ENCODE results near the gene MIB1. TPM values are rescaled to one million over a fixed set of nuclear protein-coding genes. Genes with fewer than 3 reads are reported as not detected.
A peak's percentile ranks its signal among the peaks of the same experiment; 100 is the strongest.

MIB1 gene
- total and polyA plus RNA-seq, 5 donors = 3.7 to 29.5 (median 23.2) TPM

DNA sequence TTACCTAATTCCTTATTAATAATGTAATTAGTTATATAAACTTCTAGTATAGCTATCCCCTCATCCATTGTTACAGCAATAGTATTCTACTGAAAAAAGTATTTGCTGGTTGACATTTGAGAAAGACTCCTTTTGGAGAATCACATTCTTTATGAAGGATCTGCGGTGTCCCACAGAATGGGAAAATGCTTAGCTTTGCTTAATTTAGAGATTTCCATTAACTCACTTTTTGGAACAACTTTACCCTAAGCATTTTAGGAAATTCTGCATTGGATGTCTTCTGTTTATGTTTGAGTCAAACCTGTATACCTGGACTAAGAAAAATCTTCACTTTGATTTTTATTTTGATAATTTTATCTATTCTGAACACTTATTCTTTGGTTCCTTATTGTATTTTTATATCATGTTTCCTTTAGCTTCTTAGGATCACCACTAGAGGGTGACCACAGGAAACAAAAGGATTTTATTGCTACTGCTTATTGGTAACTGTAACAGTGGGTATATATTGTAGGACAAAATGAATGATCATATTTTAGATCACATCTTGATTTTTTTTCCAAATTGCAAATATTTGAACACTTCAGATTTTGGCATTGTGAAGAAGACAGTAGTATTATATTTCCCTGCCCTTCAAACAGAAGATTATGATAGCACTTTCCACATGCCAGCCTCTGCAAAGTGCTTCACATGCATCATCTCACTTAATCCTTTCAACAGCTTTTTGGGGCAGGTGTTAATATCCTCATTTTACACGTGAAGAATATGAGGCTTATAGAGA, 79.6 kb downstream of the MIB1 start:
- Histone ChIP-seq H3K4me1 (ENCODE audit: control insufficient read depth, insufficient read depth, low read length) (no peaks in the 10 kb centered on the region), H3K4me3 (ENCODE audit: low read length) (no peak overlapping the region), H3K27ac (ENCODE audit: low read length) (no peak overlapping the region), H3K9me3 (ENCODE audit: control insufficient read depth, low read length) (no peaks in the 10 kb centered on the region), H3K27me3 (ENCODE audit: control insufficient read depth, insufficient read depth) (no peaks in the 10 kb centered on the region)
- 50% methylated on average over 2 of the region's 2 CpGs for WGBS
- intact Hi-C loops (cut with DNase I) = no loop called here
- DNase-seq = no peak
- ATAC-seq = no peak

DNA sequence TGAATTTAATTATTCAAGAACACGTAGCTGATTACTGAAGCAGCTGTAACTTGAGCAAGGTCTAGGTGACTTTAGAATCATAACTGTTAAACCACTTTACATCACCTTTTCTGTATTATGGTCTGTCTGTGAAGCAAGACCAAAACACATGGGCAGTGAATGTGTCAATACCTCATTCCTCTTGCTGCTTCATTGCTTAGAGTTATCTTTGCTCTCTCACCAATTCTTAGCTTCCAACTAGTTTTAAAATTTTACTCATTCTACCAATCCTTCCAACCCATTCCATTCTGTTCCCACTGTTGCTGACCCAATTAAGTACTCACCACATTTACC, 80.2 kb downstream of the MIB1 start:
- no peak for ATAC-seq
- H3K27me3 ChIP-seq (ENCODE audit: control insufficient read depth, insufficient read depth) = no peaks in the 10 kb centered on the region
- no peak for DNase-seq
- H3K4me3 ChIP-seq (ENCODE audit: low read length) = no peak overlapping the region
- no peak overlapping the region for H3K27ac ChIP-seq (ENCODE audit: low read length)
- H3K9me3 ChIP-seq (ENCODE audit: control insufficient read depth, low read length) = no peaks in the 10 kb centered on the region
- WGBS = 77% methylated on average over 1 of the region's 1 CpG
- intact Hi-C loops (cut with DNase I) = no loop called here
- no peaks in the 10 kb centered on the region for H3K4me1 ChIP-seq (ENCODE audit: control insufficient read depth, insufficient read depth, low read length)

DNA sequence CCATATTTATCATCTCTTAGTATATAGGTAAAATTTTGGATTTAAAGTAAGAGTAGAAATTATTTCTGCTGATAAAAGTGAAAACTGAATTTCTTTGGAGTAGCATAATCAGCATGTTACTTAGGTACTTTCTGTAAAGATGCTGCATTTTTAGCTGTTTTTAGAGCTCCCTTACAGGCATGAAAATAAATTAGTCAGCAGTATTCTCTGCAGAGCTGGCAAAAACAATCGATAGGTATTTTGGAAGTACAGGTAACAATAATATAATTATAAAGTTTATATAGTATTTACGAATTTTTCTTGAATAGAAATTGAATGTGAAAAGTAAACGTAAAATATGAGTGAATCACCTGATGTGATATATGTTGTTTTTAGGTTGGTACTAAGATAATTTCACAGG, 83.3 kb downstream of the MIB1 start:
- ATAC-seq = no peak
- no peak overlapping the region for H3K4me3 ChIP-seq (ENCODE audit: low read length)
- no peaks in the 10 kb centered on the region for H3K9me3 ChIP-seq (ENCODE audit: control insufficient read depth, low read length)
- intact Hi-C loops (cut with DNase I) = no loop called here
- H3K27ac ChIP-seq (ENCODE audit: low read length) = no peak overlapping the region
- no peaks in the 10 kb centered on the region for H3K27me3 ChIP-seq (ENCODE audit: control insufficient read depth, insufficient read depth)
- H3K4me1 ChIP-seq (ENCODE audit: control insufficient read depth, insufficient read depth, low read length) = no peaks in the 10 kb centered on the region
- DNase-seq = no peak
- WGBS = 84% methylated on average over 3 of the region's 3 CpGs

DNA sequence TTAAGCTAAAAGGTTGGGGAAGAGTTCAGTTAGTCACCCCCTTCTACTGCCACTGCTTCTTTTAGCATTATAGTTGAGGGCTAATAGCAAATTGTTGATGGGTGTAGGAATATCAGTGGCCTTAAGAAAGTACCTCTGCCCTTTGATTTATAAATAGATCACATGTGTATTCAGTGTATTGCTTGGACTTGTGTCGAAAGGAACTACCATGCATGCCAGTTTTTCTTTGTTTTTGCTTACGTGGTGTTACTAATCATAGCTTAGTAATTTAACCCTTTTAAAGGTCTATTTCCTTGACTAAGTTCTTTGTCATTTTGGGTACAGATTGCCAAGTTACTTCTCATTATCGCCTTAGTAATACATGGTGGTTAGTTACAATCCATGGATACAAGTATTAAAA, 85.6 kb downstream of the MIB1 start:
- intact Hi-C loops (cut with DNase I) = no loop called here
- Histone ChIP-seq H3K4me3 (ENCODE audit: low read length) (peak overlapping the region; percentile 50), H3K27ac (ENCODE audit: low read length) (no peak overlapping the region), H3K9me3 (ENCODE audit: control insufficient read depth, low read length) (no peaks in the 10 kb centered on the region), H3K4me1 (ENCODE audit: control insufficient read depth, insufficient read depth, low read length) (no peaks in the 10 kb centered on the region), H3K27me3 (ENCODE audit: control insufficient read depth, insufficient read depth) (no peaks in the 10 kb centered on the region)
- DNase-seq (no peak), ATAC-seq (peak; percentile 61 to 70)
- WGBS = 30% methylated on average over 3 of the region's 3 CpGs

DNA sequence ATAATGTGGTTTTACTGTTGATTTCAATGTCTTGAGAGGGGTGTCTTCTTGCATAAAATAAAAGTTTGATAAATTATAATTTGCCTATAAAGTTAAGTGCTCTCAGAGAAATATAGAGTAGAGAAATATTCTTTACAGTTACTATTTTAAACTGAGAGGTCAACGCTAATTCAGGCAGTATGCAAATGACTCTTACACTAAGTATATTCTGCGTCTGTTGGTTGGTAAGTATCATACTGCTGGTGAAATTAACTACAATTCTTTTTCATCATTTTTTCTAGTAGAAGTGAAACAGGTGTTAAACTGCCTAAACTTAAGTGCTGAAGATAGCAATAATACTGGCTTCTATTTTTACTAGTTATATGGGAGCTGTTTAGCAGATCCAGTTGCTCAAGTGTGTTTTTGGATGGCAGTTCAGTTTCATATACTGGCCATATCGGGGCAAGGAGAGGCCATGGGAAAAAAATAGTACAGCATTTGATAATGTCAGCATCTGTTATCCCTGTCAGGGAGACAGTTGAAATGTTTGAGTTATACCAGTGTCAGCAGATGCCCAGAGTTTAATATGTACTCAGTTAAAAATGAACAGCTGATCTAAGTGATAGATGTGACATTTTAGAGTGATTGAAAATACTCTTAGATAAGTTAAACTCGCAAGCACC, 86.2 kb downstream of the MIB1 start:
- Histone ChIP-seq H3K4me1 (ENCODE audit: control insufficient read depth, insufficient read depth, low read length) (no peaks in the 10 kb centered on the region), H3K27me3 (ENCODE audit: control insufficient read depth, insufficient read depth) (no peaks in the 10 kb centered on the region), H3K27ac (ENCODE audit: low read length) (no peak overlapping the region), H3K4me3 (ENCODE audit: low read length) (peak overlapping the region; percentile 30), H3K9me3 (ENCODE audit: control insufficient read depth, low read length) (no peaks in the 10 kb centered on the region)
- WGBS = 63% methylated on average over 4 of the region's 4 CpGs
- peak; percentile 69 to 76 for ATAC-seq
- intact Hi-C loops (cut with DNase I) = no loop called here
- no peak for DNase-seq

DNA sequence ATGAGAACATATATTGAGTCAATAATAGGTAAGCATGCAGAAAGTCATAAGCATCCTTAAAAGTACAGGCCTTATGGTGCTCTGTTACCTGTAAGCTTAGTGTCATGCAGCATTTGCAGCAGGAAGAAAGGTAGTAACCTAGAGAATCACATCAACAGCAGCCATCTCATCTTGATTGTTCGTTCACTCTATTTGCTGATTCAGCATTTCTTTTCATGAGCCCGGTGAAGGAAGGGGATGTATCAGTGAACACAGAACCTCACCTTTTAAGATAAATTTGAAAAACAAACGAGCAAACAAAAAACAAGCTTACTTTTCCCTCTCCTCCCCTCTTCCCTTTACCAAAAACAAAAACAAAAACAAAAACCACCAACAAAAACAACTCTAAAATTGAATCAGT, 89.9 kb downstream of the MIB1 start:
- Histone ChIP-seq H3K9me3 (ENCODE audit: control insufficient read depth, low read length) (no peaks in the 10 kb centered on the region), H3K4me3 (ENCODE audit: low read length) (peak overlapping the region; percentile 82), H3K27ac (ENCODE audit: low read length) (peak overlapping the region; percentile 5), H3K4me1 (ENCODE audit: control insufficient read depth, insufficient read depth, low read length) (no peaks in the 10 kb centered on the region), H3K27me3 (ENCODE audit: control insufficient read depth, insufficient read depth) (no peaks in the 10 kb centered on the region)
- intact Hi-C loops (cut with DNase I) = no loop called here
- no peak for ATAC-seq
- DNase-seq = no peak
- WGBS = 59% methylated on average over 3 of the region's 3 CpGs

DNA sequence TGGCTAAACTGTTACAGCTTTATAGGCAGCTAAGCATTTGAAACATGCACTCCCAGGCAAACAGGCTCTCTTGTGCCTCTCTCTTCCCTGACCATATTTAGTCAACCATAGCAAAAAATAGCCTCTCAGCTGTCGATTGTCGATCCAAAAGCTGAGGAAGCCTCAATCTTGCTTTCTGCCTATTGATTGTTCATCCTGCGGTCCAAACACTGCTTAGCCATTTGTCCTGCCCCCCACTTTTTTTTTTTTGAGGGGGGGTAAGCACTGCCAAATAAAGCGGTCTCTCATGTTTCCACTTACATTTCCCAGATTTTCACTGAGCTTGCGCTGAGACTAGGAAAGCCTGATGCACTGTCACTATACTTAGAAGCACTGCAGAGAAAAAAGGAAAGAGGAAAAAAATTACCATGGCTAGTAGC, 90.8 kb downstream of the MIB1 start:
- 48% methylated on average over 5 of the region's 5 CpGs for WGBS
- no peaks in the 10 kb centered on the region for H3K27me3 ChIP-seq (ENCODE audit: control insufficient read depth, insufficient read depth)
- H3K9me3 ChIP-seq (ENCODE audit: control insufficient read depth, low read length) = no peaks in the 10 kb centered on the region
- DNase-seq (no peak), ATAC-seq (peak; percentile 82 to 89)
- peak overlapping the region; percentile 77 for H3K27ac ChIP-seq (ENCODE audit: low read length)
- intact Hi-C loops (cut with DNase I) = no loop called here
- H3K4me3 ChIP-seq (ENCODE audit: low read length) = peak overlapping the region; percentile 82
- H3K4me1 ChIP-seq (ENCODE audit: control insufficient read depth, insufficient read depth, low read length) = no peaks in the 10 kb centered on the region

DNA sequence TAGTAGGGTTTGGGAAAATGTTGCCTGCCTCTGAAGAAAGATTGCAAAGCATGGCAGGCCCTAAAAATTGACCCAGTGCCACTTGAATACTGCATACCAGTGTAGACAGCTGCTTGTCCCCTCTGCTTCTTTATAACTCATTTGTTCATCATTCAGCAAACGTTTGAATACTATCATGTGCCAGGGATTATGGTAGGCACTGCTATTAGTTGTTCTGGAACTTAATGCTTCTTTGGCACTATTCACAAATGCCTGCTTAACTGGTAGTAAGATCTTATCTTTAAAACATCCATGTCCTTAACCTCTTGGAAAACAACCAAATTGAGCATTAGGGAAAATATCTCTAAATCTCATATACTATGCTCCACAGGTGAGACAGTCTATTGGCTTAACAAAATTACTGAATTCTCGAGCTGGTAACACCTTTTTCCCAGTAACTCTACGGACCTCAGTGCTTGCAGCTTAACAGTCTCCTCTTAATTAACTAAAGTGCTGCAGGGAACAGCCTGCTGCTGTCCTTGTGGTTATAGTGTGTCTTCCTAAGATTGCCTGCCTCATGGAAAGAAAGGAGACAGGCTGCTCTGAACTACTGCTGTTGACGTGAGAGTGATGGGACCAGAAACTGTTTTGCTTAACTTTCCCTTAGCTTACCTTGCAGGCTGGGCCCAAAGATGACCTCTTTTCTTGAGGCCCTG, 93.2 kb downstream of the MIB1 start:
- ATAC-seq = peak; percentile 44 to 52
- no peak for DNase-seq
- intact Hi-C loops (cut with DNase I) = no loop called here

DNA sequence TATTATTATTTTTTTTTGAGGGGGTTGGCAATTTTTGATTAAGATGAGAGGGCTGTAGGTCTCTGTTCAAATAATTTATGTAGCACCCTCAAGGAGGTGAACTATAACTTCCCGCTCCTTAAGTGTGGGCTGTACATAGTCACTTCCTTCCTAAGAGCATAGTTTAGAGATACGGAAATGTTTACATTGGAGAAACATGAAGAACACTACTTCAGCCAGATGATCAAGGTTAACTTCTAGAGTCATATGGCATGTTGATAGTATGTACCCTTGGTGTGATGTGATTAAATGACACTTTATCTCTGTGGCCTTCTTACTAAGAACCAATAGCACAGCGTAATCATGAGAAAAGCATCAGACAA, 93.7 kb downstream of the MIB1 start:
- Histone ChIP-seq H3K27ac (ENCODE audit: low read length) (no peak overlapping the region), H3K9me3 (ENCODE audit: control insufficient read depth, low read length) (no peaks in the 10 kb centered on the region), H3K4me3 (ENCODE audit: low read length) (no peak overlapping the region), H3K27me3 (ENCODE audit: control insufficient read depth, insufficient read depth) (no peaks in the 10 kb centered on the region), H3K4me1 (ENCODE audit: control insufficient read depth, insufficient read depth, low read length) (no peaks in the 10 kb centered on the region)
- intact Hi-C loops (cut with DNase I) = no loop called here
- DNase-seq (no peak), ATAC-seq (peak in 1 of 2 donors; percentile 20)
- 80% methylated on average over 3 of the region's 3 CpGs for WGBS

More for the DNA sequence above, 93.2 kb downstream of the MIB1 start:
- H3K4me1 ChIP-seq (ENCODE audit: control insufficient read depth, insufficient read depth, low read length) = no peaks in the 10 kb centered on the region
- WGBS = 60% methylated on average over 4 of the region's 4 CpGs
- H3K9me3 ChIP-seq (ENCODE audit: control insufficient read depth, low read length) = no peaks in the 10 kb centered on the region
- no peaks in the 10 kb centered on the region for H3K27me3 ChIP-seq (ENCODE audit: control insufficient read depth, insufficient read depth)
- H3K27ac ChIP-seq (ENCODE audit: low read length) = peak overlapping the region; percentile 14
- H3K4me3 ChIP-seq (ENCODE audit: low read length) = no peak overlapping the region

DNA sequence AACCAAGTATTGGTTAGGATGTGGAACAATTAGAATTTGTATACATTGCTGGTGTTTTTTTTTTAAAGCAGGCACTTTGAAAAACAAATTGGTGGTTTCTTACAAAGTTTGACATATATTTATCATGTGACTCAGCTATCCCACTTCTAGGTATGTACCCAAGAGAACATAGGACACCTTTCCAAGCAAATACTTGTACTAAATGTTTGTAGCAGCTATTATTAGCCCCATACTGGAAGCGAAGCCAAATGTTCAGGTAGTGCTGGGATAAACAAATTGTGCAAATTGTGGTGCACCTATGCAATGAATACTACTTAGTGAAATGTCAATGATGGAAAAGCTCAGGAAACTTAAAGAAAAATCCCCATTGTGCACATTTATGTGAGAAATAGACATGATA, 101.0 kb downstream of the MIB1 start:
- H3K4me3 ChIP-seq (ENCODE audit: low read length) = no peak overlapping the region
- WGBS = 89% methylated on average over 1 of the region's 1 CpG
- no peak for DNase-seq
- intact Hi-C loops (cut with DNase I) = no loop called here
- ATAC-seq = no peak
- H3K4me1 ChIP-seq (ENCODE audit: control insufficient read depth, insufficient read depth, low read length) = no peaks in the 10 kb centered on the region
- H3K27ac ChIP-seq (ENCODE audit: low read length) = no peak overlapping the region
- no peaks in the 10 kb centered on the region for H3K9me3 ChIP-seq (ENCODE audit: control insufficient read depth, low read length)
- H3K27me3 ChIP-seq (ENCODE audit: control insufficient read depth, insufficient read depth) = no peaks in the 10 kb centered on the region

DNA sequence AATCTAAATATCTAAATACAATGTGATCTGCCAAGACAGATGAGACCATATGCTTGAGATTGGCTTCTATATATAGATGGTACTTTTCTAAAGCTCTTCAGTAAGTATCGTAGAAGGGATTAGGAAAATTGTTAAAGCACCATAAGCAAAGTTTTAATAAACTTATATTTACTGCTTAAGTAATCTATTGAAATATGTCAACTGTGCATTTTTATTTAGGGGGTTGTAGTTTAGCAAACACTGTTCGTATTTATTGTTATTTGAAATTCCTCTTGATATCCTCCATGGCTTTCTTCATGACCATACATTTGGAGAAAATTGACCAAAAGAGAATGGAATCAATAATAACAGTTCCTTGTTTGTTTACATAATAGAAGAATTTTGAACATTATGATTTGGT, 102.7 kb downstream of the MIB1 start:
- DNase-seq (no peak), ATAC-seq (no peak)
- H3K4me1 ChIP-seq (ENCODE audit: control insufficient read depth, insufficient read depth, low read length) = no peaks in the 10 kb centered on the region
- H3K27ac ChIP-seq (ENCODE audit: low read length) = no peak overlapping the region
- no peaks in the 10 kb centered on the region for H3K9me3 ChIP-seq (ENCODE audit: control insufficient read depth, low read length)
- WGBS = 86% methylated on average over 2 of the region's 2 CpGs
- intact Hi-C loops (cut with DNase I) = no loop called here
- H3K4me3 ChIP-seq (ENCODE audit: low read length) = no peak overlapping the region
- no peaks in the 10 kb centered on the region for H3K27me3 ChIP-seq (ENCODE audit: control insufficient read depth, insufficient read depth)
